Measurements from ENCODE around the gene MYO3A.

- TF ChIP-seq CTCF (conservative IDR thresholded peaks at IDR 0.05 in 1 of 2, IDR thresholded peaks at IDR 0.05 in 1 of 2; ENCODE audit: low read depth in 1 of 2, low read length in 2 of 2) (no peak), EZH2 (IDR thresholded peaks at IDR 0.05; ENCODE audit: low read length, missing control alignments) (no peak)
Observed at GRCh38 chr10:26057466-26057865, 123.4 kb downstream of the MYO3A start.

All from fibroblast of lung (primary cell).